WTC11 (cell line): ENCODE results near the gene RRBP1. TPM values are rescaled to one million over a fixed set of nuclear protein-coding genes. Genes with fewer than 3 reads are reported as not detected.
A peak's percentile ranks its signal among the peaks of the same experiment; 100 is the strongest.

Experiments
- ATAC-seq: fragments of 200-7000 bp; cut with Tn5 transposase; 2 replicates; pipeline ENCODE4 v1.10.0; 2021; ENCODE audit warnings: mild to moderate bottlenecking, moderate library complexity
- CTCF ChIA-PET: fragments of 300-600 bp; sonication (Branson Sonifier 250); formaldehyde crosslinking; loops from one replicate; lab custom pipeline; 2021; ENCODE audit warnings: antibody characterized with exemption; lab: Charles Lee
- POLR2A ChIA-PET: fragments of 350-600 bp; sonication (Branson Sonifier 250); formaldehyde crosslinking; loops from one replicate; lab custom pipeline; 2021; ENCODE audit warnings: antibody characterized with exemption; lab: Charles Lee
- DNase-seq: peaks from one replicate; pipeline ENCODE4 v3.0.0; 2021; ENCODE audit warnings: low spot score
- H3K27ac Mint-ChIP-seq: 2 replicates; pipeline ENCODE4 v1.8.0; 2021; ENCODE audit warnings: mixed read lengths
- H3K27me3 Mint-ChIP-seq: 2 replicates; pipeline ENCODE4 v1.8.0; 2021; ENCODE audit warnings: low read depth, mild to moderate bottlenecking, moderate library complexity, mixed read lengths
- H3K36me3 Mint-ChIP-seq: 2 replicates; pipeline ENCODE4 v1.8.0; 2021; ENCODE audit warnings: mixed read lengths
- H3K4me1 Mint-ChIP-seq: 2 replicates; pipeline ENCODE4 v1.8.0; 2022; ENCODE audit warnings: mixed read lengths
- H3K4me3 Mint-ChIP-seq: 2 replicates; pipeline ENCODE4 v1.8.0; 2021; ENCODE audit warnings: mild to moderate bottlenecking, moderate library complexity, mixed read lengths
- H3K9me3 Mint-ChIP-seq: 2 replicates; pipeline ENCODE4 v1.8.0; 2021; ENCODE audit warnings: mixed read lengths
- AFF4 ChIP-seq: sonication (generic); formaldehyde crosslinking; IDR thresholded peaks from 2 replicates; pipeline ENCODE4 v1.8.1; 2023; ENCODE audit warnings: mild to moderate bottlenecking, missing genetic modification reagents, borderline replicate concordance
- ARID4B ChIP-seq: sonication (generic); formaldehyde crosslinking; IDR thresholded peaks from 2 replicates; pipeline ENCODE4 v1.8.0; 2023; ENCODE audit warnings: missing genetic modification reagents, mild to moderate bottlenecking, borderline replicate concordance
- E2F5 ChIP-seq: sonication (generic); formaldehyde crosslinking; IDR thresholded peaks from 2 replicates; pipeline ENCODE4 v1.8.1; 2022; ENCODE audit warnings: mild to moderate bottlenecking, moderate library complexity, missing genetic modification reagents
- ELF4 ChIP-seq: sonication (generic); formaldehyde crosslinking; IDR thresholded peaks from 2 replicates; pipeline ENCODE4 v1.8.1; 2022; ENCODE audit warnings: low read depth, mild to moderate bottlenecking, moderate library complexity, missing genetic modification reagents
- JUN ChIP-seq: sonication (generic); formaldehyde crosslinking; IDR thresholded peaks from 2 replicates; pipeline ENCODE4 v1.8.0; 2023; ENCODE audit warnings: mild to moderate bottlenecking, missing genetic modification reagents
- KAT7 ChIP-seq: sonication (generic); formaldehyde crosslinking; IDR thresholded peaks from 2 replicates; pipeline ENCODE4 v1.8.1; 2023; ENCODE audit warnings: missing genetic modification reagents, mild to moderate bottlenecking, borderline replicate concordance
- NFATC4 ChIP-seq: fragments of 250-450 bp; sonication (Bioruptor Pico); IDR thresholded peaks from 2 replicates; pipeline ENCODE4 v1.9.0; 2021; ENCODE audit warnings: mild to moderate bottlenecking
- STAT6 ChIP-seq: sonication (generic); formaldehyde crosslinking; conservative IDR thresholded peaks from 2 replicates; pipeline ENCODE4 v1.8.1; 2023; ENCODE audit warnings: mild to moderate bottlenecking, low read depth, missing genetic modification reagents, moderate library complexity
- TEAD1 ChIP-seq: sonication (generic); formaldehyde crosslinking; IDR thresholded peaks from 2 replicates; pipeline ENCODE4 v1.8.0; 2022; ENCODE audit warnings: mild to moderate bottlenecking, missing genetic modification reagents
- TEAD4 ChIP-seq: sonication (generic); formaldehyde crosslinking; IDR thresholded peaks from 2 replicates; pipeline ENCODE4 v1.8.0; 2022; ENCODE audit warnings: mild to moderate bottlenecking, missing genetic modification reagents
- ZMAT4 ChIP-seq: fragments of 250-450 bp; sonication (Bioruptor Pico); IDR thresholded peaks from 2 replicates; pipeline ENCODE4 v1.9.0; 2021; ENCODE audit warnings: mild to moderate bottlenecking
- ZNF219 ChIP-seq: sonication (generic); formaldehyde crosslinking; IDR thresholded peaks from 2 replicates; pipeline ENCODE4 v1.8.0; 2023; ENCODE audit warnings: missing genetic modification reagents, mild to moderate bottlenecking, borderline replicate concordance
- ZNF317 ChIP-seq: sonication (generic); formaldehyde crosslinking; IDR thresholded peaks from 2 replicates; pipeline ENCODE4 v1.8.1; 2023; ENCODE audit warnings: low read depth, mild to moderate bottlenecking, moderate library complexity, missing genetic modification reagents, borderline replicate concordance
- ZNF416 ChIP-seq: fragments of 250-450 bp; sonication (Bioruptor Pico); IDR thresholded peaks from 2 replicates; pipeline ENCODE4 v1.9.0; 2021; ENCODE audit warnings: mild to moderate bottlenecking, inconsistent platforms
- ZNF512 ChIP-seq: sonication (generic); formaldehyde crosslinking; IDR thresholded peaks from 2 replicates; pipeline ENCODE4 v1.8.1; 2022; ENCODE audit warnings: missing genetic modification reagents, borderline replicate concordance
- total RNA-seq: library from RNA; stranded (reverse); gene quantifications from 3 replicates; pipeline ENCODE4 v1.2.3, GENCODE V29; 2021

The RRBP1 gene
- total RNA-seq, 1 experiment from 2014 or later: 171 TPM

GRCh38 chr20:17645546-17646208, 36.4 kb downstream of the RRBP1 start (continued):
- TF ChIP-seq ARID4B: no peak

GRCh38 chr20:17645010-17645409, 37.0 kb downstream of the RRBP1 start:
- no peak overlapping the region for H3K4me3 Mint-ChIP-seq

GRCh38 chr20:17644451-17644850, 37.6 kb downstream of the RRBP1 start:
- no peak for DNase-seq
- 0 out of 2 replicates have a peak overlapping the region, but pooled peaks have one; percentile 77 for H3K27ac Mint-ChIP-seq
- ChIA-PET CTCF (interaction anchor here (2.2 kb wide), 1 partner anchor 10 kb away, joined by 7 read pairs; no protein-coding TSS in a partner anchor), POLR2A (no interaction called here)
- H3K27me3 Mint-ChIP-seq: no peaks in the 10 kb centered on the region
- H3K9me3 Mint-ChIP-seq: no peaks in the 10 kb centered on the region
- no peak overlapping the region for H3K4me3 Mint-ChIP-seq
- H3K4me1 Mint-ChIP-seq: peaks cover 35% of the 10 kb centered on the region
- no peak for ATAC-seq
- H3K36me3 Mint-ChIP-seq: peaks cover 16% of the 10 kb centered on the region
- no peak for TF ChIP-seq ZMAT4 (CRISPR knock-in tag)
- TF ChIP-seq KAT7 (CRISPR knock-in tag): no peak
- no peak for TF ChIP-seq TEAD1 (CRISPR knock-in tag)
- no peak for TF ChIP-seq E2F5
- no peak for TF ChIP-seq ZNF219
- no peak for TF ChIP-seq ZNF512 (CRISPR knock-in tag)
- TF ChIP-seq STAT6 (CRISPR knock-in tag): no peak
- no peak for TF ChIP-seq TEAD4 (CRISPR knock-in tag)
- TF ChIP-seq ZNF317 (CRISPR knock-in tag): no peak
- no peak for TF ChIP-seq JUN (CRISPR knock-in tag)
- no peak for TF ChIP-seq NFATC4 (CRISPR knock-in tag)

More at GRCh38 chr20:17645010-17645409, 37.0 kb downstream of the RRBP1 start:
- TF ChIP-seq ELF4 (no peak), AFF4 (CRISPR knock-in tag) (no peak), ZNF416 (CRISPR knock-in tag) (no peak)
- POLR2A ChIA-PET: no interaction called here
- H3K9me3 Mint-ChIP-seq: no peaks in the 10 kb centered on the region
- H3K4me1 Mint-ChIP-seq: peaks cover 39% of the 10 kb centered on the region
- peak overlapping the region; percentile 84 for H3K27ac Mint-ChIP-seq
- no peak for ATAC-seq
- H3K27me3 Mint-ChIP-seq: no peaks in the 10 kb centered on the region
- CTCF ChIA-PET: interaction anchor here (1.6 to 1.7 kb wide), 2 partner anchors 10 to 37 kb away, joined by 6 to 8 read pairs; partner anchors contain the start of gene RRBP1
- peaks cover 13% of the 10 kb centered on the region for H3K36me3 Mint-ChIP-seq
- DNase-seq: no peak
